DLD1 (cell line): Measurements from ENCODE around the gene PEX7.
"Not testable (repeated sequence)": the region's sequence is repeated elsewhere in the genome, so short reads cannot be mapped to it uniquely, and the experiment has no call there.

Experiments used
- in situ Hi-C: cut with HindIII; loops from 2 replicates; pipeline ENCODE4 v1.10.0; 2017; ENCODE audit warnings: low sequenced_read_pairs

PEX7 gene

DNA sequence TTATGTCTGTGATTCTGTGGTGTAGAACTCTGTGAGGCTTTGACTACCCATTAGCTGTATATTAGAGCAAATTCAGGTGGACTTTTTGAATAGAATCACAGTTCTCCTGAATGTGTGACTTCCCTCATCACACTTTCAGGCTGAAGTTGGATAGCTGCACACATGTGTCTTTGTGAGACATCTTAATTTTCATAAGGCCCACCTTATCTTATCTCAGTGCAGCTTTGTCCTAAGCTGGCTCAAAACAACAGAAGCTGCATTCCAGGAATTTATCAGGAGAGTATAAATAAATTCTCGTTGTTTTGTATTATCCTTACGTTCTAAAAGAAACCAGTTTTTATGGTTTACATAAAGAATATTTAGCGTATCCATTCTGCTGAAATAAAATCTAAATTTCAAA is 73.5 kb downstream of the PEX7 start:
- in situ Hi-C loops: no loop called here

DNA sequence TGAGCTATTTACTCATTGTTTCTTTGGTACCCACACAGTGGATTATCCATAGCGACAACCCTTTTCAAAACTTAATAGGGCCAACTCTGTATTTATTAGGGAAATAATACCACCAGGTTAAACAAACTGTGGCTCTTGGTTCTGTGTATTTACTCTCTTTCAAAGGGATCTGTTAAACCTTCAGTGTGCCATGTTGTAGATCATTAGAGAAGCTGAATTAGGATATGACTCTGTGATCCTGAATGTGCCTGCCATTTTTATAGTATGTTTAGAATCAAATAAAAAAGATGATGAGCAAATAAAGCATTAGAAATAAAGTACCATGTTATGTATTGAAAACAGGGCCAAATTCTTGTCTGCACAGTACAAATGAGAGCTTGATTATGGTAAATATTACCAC is 74.7 kb downstream of the PEX7 start:
- in situ Hi-C loops: no loop called here

DNA sequence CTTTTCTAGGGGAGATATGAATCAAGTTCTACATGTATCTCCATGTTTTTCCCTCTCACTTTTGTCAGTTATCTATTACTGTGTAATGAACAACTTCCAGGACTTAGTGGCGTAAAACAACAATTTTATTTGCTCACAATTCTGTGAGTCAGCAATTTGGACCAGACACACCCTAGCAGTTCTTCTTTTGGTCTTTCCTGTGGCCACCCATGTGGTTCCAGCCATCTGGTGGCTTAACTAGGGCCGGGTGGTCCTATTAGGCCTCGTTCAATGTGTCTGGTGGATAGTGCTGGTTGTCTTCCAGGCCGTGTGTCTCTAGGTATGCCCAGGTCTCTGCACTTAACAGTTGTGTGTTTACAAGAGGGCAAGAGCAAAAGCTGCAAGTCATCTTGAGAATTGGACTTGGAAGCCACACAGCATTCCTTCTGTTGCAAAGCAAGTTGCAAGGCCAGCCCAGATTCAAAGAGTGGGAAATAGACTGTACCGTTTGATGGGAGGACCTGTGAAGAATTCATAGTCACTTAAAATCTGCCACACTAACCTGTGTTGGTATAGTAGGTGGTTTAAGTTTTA is 78.9 kb downstream of the PEX7 start:
- in situ Hi-C loops: no loop called here

DNA sequence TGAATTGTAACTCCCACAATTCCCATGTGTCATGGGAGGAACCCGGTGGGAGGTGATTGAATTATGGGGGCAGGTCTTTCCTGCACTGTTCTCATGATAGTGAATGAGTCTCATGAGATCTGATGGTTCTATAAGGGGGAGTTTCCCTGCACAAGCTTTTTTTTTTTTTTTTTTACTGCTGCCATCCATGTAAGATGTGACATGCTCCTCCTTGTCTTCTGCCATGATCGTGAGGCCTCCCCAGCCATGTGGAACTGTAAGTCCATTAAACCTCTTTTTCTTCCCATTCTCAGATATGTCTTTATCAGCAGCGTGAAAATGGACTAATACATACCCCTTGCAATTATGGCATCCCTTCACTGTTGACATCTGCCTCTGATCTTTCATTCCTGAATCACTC is 82.1 kb downstream of the PEX7 start:
- in situ Hi-C loops: not testable (repeated sequence)

DNA sequence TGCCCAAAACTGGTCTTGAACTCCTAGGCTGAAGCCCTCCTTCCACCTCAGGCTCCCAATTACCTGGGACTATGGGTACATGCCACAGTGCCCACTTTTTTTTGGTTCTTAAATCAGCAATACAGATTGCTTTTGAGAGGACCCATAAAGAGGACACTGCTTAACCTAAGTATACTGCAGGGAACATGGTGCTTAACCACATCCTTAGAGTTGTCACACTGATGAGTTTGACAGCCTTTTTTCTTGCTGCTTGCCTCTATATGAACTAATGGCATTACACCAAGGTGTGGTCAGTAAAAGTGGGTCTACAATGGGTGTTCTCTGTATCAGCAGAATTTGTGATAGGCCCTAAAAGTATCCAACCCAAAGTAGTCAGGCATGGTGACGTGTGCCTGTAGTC is 92.6 kb downstream of the PEX7 start:
- in situ Hi-C loops: no loop called here

DNA sequence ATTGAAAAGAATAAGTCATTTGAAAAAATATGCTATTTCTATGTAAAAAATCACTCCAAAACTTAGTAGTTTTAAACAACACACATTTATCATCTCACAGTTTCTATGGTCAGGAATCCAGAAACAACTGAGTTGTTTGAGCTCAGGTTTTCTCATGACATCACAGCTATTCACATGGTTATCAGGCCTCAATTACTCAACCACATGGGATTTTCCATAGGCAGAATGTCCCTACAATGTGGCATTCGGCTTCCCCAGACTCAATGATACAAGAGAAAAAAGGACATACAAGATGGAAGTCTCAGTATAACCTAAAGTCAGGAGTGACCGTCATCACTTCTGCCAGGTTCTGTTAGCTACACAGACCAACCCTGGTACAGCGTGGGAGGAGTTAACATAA is 96.3 kb downstream of the PEX7 start:
- in situ Hi-C loops: no loop called here

DNA sequence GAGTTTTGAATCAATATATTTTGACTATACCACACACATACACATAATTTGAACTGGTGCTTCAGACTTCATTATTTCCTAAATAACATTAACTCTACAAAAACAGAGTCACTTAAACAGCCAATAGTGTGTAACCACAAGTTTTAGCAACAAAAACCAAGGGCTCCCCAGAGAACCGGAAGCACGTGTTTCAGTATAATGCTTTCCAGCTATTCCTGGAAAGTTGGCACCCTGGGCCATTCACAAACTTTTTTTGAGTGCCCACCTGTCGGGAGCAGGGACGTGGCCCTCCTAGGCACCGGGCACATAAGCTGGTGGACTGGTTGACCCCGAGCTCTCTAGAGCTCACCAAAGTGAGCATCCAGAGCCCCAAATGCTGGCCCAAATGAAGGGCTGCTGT is 97.8 kb downstream of the PEX7 start:
- in situ Hi-C loops: no loop called here

DNA sequence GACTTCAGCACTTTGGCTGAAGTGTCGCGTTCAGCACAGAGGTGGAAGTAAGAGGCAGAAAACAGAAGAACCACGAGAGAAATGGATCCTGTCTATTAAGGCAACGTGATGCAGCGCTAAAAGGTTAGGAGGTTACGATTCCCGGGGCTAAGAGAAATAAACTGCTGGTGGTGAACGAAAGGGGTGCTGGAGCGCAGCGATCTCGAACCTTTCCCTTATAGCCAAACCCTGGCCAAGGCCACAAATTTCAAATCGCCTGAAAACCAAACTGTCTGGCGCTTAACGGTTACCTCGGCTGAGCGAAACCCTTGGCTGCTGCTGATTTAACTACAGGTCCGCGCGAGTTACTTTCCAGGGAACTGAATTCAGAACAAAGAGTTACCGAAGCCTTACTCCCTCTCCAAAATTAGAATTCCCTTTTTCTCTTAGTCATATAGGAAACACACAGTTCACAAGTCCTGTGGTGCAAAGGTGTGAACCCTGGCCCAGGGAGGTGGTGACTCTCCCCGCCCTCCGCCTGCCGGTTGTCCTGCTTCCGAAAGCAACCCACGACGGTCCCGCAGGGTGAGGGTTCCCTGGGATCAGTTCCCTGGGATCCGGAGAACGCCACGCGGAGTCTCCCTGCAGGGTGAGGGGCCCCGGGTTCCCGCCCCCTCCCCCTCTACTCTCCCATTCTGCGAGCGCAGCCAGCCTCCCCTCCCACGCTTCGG is 98.4 kb downstream of the PEX7 start:
- in situ Hi-C loops: no loop called here

DNA sequence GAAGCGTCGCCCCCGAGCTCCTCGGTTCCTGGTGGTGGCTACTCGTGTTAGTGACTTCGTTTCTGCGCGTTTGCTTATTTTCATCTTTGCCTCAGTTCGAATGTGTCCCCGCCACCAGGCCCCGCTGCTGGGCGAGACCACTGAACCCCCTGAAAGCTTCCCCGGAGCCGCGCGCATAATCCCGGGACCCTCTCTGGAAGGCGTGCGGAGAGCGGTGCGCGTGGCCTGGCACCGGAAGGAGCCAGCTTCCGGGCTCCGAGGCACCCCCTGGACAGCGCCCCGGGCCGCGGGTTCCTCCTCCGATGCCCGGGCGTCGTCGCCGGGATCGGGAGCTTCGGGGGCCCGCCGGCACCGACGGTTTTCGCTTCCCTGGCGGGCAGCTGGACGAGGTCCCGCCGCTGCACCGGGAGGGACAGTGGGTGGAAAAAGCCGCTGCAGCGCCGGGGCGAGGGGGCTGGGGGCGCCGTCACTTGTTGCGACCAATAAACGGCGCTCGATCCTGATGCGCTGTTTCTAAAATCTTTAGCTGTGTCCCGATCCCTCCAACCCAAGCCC is 99.1 kb downstream of the PEX7 start:
- in situ Hi-C loops: no loop called here

DNA sequence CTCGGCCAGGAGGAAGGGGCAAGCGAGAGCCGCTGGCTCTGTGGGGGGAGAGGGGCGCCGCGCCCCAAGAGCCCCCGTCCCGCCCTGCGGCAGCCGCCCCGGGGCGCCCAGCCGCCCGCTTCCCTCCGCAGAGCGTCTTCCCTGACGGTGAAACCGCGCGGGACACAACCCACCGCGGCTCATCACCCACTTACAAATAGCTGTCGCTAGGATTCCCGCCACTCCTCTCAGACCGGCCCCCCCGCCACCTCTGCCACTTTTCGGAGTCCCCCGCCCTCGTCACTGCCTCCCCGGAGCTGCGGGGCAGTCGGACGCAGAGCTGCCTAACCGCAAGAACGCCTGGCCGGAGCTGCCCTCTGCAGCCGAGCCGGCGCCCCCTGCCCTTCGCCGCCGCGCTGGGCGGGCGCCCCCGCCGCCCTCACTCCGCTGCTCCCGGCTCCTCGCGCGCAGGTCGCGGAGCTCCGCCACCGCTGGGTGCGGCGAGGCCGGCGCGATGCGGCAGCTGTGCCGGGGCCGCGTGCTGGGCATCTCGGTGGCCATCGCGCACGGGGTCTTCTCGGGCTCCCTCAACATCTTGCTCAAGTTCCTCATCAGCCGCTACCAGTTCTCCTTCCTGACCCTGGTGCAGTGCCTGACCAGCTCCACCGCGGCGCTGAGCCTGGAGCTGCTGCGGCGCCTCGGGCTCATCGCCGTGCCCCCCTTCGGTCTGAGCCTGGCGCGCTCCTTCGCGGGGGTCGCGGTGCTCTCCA is 99.7 kb downstream of the PEX7 start, which contains the start of gene SLC35D3:
TSS of gene SLC35D3 (plus strand) at position 366 of the 749 bp plus-strand sequence. CDS start at position 494, 128 bp downstream.
- in situ Hi-C loops: no loop called here

DNA sequence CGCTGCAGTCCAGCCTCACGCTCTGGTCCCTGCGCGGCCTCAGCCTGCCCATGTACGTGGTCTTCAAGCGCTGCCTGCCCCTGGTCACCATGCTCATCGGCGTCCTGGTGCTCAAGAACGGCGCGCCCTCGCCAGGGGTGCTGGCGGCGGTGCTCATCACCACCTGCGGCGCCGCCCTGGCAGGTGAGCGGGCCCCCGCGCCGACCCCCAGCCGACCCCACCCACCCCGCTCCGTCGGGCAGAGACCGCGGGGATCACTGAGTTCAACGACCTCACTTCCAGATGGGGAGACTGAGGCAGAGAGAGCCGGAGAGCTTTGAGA is 100.3 kb downstream of the PEX7 start:
- in situ Hi-C loops: no loop called here

DNA sequence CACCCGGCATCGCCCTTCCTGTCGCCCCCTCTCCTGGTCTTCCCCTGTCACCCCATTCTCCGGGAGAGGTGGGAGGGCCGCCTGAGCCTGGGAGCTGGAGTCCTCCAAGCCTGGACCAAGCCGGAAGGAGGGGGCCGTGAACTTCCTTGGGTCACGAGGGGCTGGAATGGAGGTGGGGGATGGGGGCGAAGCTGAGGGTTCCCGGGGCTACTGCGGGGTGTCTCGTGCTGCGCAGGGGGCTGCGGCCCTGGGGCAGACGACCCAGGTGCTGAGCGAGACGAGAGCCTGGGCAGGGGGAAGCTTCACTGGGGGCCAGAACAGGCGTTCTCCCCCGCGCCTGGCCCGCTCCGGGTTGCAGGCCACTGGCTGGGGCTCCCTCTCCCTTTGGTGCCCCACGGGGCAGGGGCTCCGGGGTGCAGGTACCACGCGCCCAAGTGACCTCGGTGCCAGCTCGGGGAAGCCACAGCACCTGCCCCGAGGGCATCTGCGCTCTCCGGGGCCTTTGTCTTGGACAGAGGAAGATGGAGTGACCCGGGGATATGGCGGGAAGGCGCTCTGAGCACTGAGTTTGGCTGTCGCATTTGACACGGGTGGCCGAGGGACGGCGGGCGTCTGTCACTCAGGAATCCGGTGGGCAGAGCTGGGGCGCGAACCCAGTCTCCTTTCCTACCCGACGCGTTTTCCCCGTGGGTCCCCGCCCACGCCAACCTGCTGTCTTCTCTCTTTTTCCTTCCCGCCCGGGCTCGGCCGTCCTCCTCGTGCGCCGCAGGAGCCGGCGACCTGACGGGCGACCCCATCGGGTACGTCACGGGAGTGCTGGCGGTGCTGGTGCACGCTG is 100.9 kb downstream of the PEX7 start:
- in situ Hi-C loops: no loop called here

DNA sequence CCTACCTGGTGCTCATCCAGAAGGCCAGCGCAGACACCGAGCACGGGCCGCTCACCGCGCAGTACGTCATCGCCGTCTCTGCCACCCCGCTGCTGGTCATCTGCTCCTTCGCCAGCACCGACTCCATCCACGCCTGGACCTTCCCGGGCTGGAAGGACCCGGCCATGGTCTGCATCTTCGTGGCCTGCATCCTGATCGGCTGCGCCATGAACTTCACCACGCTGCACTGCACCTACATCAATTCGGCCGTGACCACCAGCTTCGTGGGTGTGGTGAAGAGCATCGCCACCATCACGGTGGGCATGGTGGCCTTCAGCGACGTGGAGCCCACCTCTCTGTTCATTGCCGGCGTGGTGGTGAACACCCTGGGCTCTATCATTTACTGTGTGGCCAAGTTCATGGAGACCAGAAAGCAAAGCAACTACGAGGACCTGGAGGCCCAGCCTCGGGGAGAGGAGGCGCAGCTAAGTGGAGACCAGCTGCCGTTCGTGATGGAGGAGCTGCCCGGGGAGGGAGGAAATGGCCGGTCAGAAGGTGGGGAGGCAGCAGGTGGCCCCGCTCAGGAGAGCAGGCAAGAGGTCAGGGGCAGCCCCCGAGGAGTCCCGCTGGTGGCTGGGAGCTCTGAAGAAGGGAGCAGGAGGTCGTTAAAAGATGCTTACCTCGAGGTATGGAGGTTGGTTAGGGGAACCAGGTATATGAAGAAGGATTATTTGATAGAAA is 101.7 kb downstream of the PEX7 start:
- in situ Hi-C loops: no loop called here

DNA sequence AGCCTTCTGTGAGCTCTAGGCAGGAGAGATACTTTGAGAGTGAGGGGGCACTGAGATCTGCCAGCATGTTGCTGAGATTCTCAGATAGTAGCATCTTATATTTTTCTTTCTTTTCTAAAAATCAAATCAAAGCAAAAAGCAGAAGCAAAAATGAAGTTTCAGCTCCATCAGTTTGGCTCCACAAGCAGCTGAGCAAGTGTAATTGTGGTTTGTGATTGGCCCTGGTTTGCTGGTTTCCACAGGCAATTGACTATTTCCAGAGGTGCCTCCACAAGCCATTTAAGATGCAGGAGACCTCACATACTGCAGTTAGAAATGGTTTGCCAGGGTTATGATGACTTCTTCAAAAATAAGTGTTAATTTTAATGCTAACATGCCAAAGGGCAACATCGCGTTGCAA is 104.0 kb downstream of the PEX7 start:
- in situ Hi-C loops: no loop called here

DNA sequence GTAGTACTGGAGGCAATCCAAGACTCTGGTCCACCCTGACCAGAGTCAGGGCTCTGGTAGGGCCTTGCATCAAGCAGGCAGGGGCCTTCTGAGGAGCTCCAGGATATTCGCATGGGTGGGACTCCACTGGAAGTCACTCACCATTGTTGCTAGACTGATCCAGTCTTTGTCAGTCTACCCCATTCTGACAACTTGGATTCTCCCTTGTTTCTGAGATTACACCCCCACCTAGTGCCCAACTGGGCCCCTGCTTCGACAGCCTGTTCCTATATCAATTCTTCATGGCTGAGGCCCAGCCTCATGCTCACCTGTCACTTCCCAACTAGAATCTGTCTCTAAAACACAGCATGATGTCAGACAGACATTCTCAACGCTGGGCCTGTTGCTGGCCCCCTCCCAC is 104.9 kb downstream of the PEX7 start:
- in situ Hi-C loops: no loop called here

DNA sequence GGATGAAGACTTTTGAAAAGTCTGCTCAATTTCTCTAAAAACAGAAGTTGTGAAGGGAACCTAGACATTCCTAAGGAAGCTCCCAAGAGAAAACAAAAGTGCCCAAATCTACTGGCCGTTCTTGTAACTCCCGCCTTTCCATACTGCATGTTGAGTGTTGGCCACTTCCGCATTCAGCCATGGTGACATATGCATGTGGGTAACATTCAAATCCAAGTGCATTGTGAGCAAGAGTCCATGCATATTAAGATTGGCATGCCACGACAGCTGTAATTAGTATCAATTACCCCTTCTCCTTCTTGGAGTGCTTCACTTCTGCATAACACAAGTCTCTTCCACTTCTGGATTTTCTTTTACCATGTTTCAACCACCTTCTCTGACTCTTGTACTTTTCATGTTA is 108.1 kb downstream of the PEX7 start:
- in situ Hi-C loops: no loop called here

DNA sequence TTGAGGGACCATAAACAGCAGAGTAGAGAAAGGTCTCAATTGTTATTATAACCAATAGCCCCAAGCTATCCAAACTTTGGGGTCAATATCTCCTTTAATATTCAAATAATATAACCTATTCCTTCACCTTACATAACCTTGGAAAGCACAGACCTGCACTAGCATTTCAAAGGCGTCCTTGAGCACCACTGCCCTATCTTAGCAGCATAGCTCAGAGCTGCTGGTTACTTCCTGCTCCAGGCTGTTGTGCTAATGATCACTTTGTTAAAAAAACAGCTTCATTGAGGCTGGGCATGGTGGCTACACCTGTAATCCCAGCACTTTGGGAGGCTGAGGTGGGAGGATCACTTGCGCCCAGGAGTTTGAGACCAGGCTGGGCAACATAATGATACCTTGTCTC is 110.2 kb downstream of the PEX7 start:
- in situ Hi-C loops: no loop called here

DNA sequence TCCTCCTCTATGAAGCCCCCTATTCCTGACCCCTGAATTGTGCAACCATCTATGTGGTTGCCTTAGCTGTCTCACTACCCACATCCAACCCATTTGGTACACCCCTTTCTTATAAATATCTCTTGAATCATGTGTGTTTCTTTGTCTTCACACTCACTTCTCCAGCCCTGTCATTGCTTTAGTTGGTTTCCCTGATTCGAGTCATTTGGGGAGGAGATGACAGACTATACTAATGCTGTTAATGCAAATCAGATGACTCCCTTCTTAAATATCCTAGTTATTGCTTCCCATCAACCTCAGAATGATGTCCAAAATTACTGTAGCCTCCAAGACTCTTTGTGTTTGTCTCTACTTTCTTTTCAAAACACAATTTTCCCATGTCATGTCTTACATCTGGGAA is 122.7 kb downstream of the PEX7 start:
- in situ Hi-C loops: no loop called here

DNA sequence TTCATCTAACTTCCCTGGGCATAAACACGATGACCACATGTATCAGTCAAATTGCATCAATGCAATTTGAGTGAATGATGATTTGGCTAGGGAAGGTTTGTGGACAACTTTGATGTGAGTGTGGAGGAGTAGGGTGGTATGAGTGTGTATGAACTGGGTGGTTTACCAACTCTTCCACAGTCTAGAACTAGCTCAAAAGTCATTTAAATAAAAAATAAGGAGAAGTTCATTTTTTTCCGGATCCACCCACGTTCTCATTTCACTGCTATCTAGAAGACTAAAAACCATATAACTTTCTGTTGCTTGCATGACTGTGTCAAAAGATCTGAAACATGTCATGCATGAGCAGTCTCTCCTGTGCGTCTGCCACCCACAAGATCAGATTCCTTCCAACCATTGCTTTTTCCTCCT is 123.3 kb downstream of the PEX7 start:
- in situ Hi-C loops: no loop called here

DNA sequence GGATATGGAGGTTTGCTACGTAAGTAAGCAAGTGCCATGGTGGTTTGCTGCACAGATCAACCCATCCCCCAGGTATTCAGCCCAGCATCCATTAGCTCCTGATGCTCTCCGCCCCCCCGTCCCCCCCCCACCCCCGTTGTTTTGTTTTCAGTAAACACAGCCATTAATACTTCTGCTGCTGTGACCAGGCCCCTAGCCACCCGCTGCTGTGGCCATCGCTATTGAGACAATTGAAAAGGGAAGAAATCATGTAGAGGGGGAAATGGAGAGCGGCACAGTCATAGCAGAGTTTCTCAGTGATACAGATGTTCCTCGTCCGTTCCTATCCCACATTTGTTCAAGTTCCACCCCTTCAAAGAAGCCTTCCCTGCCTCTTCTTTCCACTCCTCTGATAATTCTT is 124.6 kb downstream of the PEX7 start:
- in situ Hi-C loops: no loop called here

DNA sequence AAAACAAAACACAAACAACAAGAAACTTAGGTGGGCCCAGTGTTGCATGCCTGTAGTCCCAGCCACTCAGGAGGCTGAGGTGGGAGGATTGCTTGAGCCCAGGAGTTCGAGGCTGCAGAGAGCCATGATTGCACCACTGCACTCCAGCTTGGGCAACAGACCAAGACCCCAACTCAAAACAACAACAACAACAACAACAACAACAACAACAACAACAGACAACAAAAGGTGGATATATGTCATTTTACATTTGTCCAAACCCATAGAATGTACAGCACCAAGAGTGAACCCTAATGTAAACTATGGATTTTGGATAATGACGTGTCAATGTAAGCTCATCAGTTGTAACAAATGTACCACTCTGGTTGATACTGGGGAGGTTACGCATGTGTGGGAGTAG is 127.6 kb downstream of the PEX7 start:
- in situ Hi-C loops: not testable (repeated sequence)
